Measurements from ENCODE around the gene KIF24. TPM values are rescaled to one million over a fixed set of nuclear protein-coding genes. Genes with fewer than 3 reads are reported as not detected.

Gene KIF24
- total RNA-seq, 3 donors from 2014 or later, result 1.3 to 2.6 (median 1.3) TPM

- no peak overlapping the region for H3K4me3 ChIP-seq
- peaks cover 0 to 6% of the 10 kb centered on the region in 2 donors for H3K4me1 ChIP-seq
- peak overlapping the region in 1 of 2 donors; percentile 31 for H3K27ac ChIP-seq
- no peaks in the 10 kb centered on the region for H3K36me3 ChIP-seq
- intact Hi-C loops (cut with DNase I; ENCODE audit: low total_unique reads), result no loop called here
- no peaks in the 10 kb centered on the region for H3K27me3 ChIP-seq
- TF ChIP-seq POLR2A (IDR thresholded peaks at IDR 0.05), result no peak
- no peak for TF ChIP-seq POLR2AphosphoS5 (IDR thresholded peaks at IDR 0.05)
- TF ChIP-seq, protein P1, sequence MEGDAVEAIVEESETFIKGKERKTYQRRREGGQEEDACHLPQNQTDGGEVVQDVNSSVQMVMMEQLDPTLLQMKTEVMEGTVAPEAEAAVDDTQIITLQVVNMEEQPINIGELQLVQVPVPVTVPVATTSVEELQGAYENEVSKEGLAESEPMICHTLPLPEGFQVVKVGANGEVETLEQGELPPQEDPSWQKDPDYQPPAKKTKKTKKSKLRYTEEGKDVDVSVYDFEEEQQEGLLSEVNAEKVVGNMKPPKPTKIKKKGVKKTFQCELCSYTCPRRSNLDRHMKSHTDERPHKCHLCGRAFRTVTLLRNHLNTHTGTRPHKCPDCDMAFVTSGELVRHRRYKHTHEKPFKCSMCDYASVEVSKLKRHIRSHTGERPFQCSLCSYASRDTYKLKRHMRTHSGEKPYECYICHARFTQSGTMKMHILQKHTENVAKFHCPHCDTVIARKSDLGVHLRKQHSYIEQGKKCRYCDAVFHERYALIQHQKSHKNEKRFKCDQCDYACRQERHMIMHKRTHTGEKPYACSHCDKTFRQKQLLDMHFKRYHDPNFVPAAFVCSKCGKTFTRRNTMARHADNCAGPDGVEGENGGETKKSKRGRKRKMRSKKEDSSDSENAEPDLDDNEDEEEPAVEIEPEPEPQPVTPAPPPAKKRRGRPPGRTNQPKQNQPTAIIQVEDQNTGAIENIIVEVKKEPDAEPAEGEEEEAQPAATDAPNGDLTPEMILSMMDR (IDR thresholded peaks at IDR 0.05), result no peak
- no peak for DNase-seq (ENCODE audit: low spot score in 2 of 2)
- H3K9me3 ChIP-seq, result no peaks in the 10 kb centered on the region
Measured at GRCh38 chr9:34334337-34334824, 5.3 kb upstream of the KIF24 start.

DNA sequence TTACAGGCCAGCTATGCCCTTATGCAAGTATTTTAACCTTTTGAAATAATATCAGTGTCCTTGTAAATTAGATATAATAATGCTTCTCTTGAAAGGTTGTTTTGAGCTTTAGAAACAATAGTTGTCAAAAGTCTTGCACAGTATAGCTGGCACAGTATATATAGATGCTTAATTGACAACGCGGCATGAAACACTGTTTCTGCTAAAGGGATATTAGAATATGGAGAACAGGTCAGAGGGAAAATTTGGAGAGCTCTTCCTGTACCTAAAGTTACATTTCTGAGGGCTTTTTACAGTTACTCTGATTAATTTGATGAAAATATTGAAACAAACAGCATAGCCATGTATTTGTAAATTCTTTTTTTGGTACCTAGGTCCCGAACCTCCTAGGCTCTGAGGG, 4.8 kb upstream of the KIF24 start:
- peaks cover 0 to 6% of the 10 kb centered on the region in 2 donors for H3K4me1 ChIP-seq
- no peaks in the 10 kb centered on the region for H3K27me3 ChIP-seq
- DNase-seq (ENCODE audit: low spot score in 2 of 2), result no peak
- H3K9me3 ChIP-seq, result no peaks in the 10 kb centered on the region
- no peak overlapping the region for H3K27ac ChIP-seq
- no peak overlapping the region for H3K4me3 ChIP-seq
- intact Hi-C loops (cut with DNase I; ENCODE audit: low total_unique reads), result loop anchor here (2.0 kb wide), 1 partner anchor 43 kb away; no protein-coding TSS in a partner anchor
- TF ChIP-seq, protein P1 (IDR thresholded peaks at IDR 0.05), result no peak
- no peak for TF ChIP-seq POLR2AphosphoS5 (IDR thresholded peaks at IDR 0.05)
- TF ChIP-seq POLR2A (IDR thresholded peaks at IDR 0.05), result no peak
- H3K36me3 ChIP-seq, result no peaks in the 10 kb centered on the region

DNA sequence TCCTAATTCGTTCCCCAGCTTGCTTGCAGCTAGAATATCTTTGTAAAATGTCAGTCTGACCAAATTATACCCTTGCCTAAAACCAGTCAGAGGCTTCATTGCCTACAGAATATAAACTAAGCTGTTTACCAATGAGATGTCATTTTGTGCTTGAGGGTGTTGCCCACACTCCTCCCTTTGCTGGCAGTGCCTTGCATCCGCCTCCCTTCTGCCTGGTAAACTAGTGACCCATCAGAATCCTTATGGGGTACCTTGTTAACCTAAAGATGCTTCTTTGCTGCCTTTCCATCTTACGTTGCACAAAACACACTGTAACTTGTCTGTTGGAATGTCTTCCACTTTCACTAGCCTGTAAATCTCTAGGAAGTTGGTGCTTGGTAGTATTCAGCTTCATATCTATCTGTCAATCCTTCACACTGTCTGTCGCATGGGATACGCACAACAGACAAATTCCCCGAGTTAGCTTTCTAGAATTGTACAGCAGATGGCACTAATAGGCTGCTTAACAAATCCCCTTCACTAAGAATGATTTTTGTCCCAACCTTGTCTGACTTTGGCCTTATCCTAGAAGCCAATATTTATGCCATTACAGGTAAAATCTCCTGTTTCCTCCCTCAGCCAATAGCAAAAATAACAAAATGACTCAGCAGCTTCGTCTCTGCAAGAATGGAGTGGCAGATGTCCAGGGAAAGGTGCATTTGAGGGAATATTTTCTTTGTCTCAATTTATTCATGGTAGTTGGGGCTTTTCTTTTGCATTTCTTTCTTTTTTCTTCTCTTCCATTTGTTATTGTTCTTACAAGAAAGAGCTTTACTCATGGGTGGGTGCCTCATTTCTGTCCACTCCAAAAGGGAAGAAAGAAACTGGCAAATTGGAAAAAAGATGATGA, 3.3 kb upstream of the KIF24 start:
- no peaks in the 10 kb centered on the region for H3K27me3 ChIP-seq
- H3K36me3 ChIP-seq, result no peaks in the 10 kb centered on the region
- TF ChIP-seq POLR2A (IDR thresholded peaks at IDR 0.05) (no peak), POLR2AphosphoS5 (IDR thresholded peaks at IDR 0.05) (no peak)
- TF ChIP-seq, protein P1 (IDR thresholded peaks at IDR 0.05), result peak; percentile 26 to 55 (median 53)
- H3K9me3 ChIP-seq, result no peaks in the 10 kb centered on the region
- H3K4me3 ChIP-seq, result no peak overlapping the region
- intact Hi-C loops (cut with DNase I; ENCODE audit: low total_unique reads), result loop anchor here (2.0 kb wide), 1 partner anchor 42 kb away; no protein-coding TSS in a partner anchor
- H3K4me1 ChIP-seq, result peaks cover 0 to 15% of the 10 kb centered on the region in 2 donors
- peak overlapping the region in 1 of 2 donors; percentile 21 for H3K27ac ChIP-seq
- DNase-seq (ENCODE audit: low spot score in 2 of 2), result no peak

- Histone ChIP-seq H3K27me3 (no peaks in the 10 kb centered on the region), H3K4me3 (no peak overlapping the region), H3K4me1 (peaks cover 0 to 15% of the 10 kb centered on the region in 2 donors), H3K27ac (no peak overlapping the region), H3K9me3 (no peaks in the 10 kb centered on the region), H3K36me3 (no peaks in the 10 kb centered on the region)
- DNase-seq (ENCODE audit: low spot score in 2 of 2), result no peak
- TF ChIP-seq, protein P1 (IDR thresholded peaks at IDR 0.05), result no peak
- TF ChIP-seq POLR2AphosphoS5 (IDR thresholded peaks at IDR 0.05) (no peak), POLR2A (IDR thresholded peaks at IDR 0.05) (no peak)
- intact Hi-C loops (cut with DNase I; ENCODE audit: low total_unique reads), result no loop called here
Measured at GRCh38 chr9:34331196-34331595, 2.1 kb upstream of the KIF24 start.

GRCh38 chr9:34328500-34328986, 525 bp downstream of the KIF24 start:
- intact Hi-C loops (cut with DNase I; ENCODE audit: low total_unique reads), result no loop called here
- Histone ChIP-seq H3K36me3 (no peaks in the 10 kb centered on the region), H3K9me3 (no peaks in the 10 kb centered on the region), H3K27me3 (no peaks in the 10 kb centered on the region), H3K4me1 (peaks cover 0 to 15% of the 10 kb centered on the region in 2 donors), H3K4me3 (peak overlapping the region; percentile 71 to 93 (median 84)), H3K27ac (peak overlapping the region; percentile 80 to 92)
- TF ChIP-seq, protein P1 (IDR thresholded peaks at IDR 0.05), result no peak
- TF ChIP-seq POLR2A (IDR thresholded peaks at IDR 0.05) (no peak), POLR2AphosphoS5 (IDR thresholded peaks at IDR 0.05) (no peak)
- DNase-seq (ENCODE audit: low spot score in 2 of 2), result no peak
